ENCODE measurements around the gene DNAJC17.

Gene DNAJC17

GRCh38 chr15:40830884-40831283 lies 23.6 kb upstream of the DNAJC17 start:
- DNase-seq (ENCODE audit: low read depth in 2 of 3, low spot score in 2 of 3), result no peak

DNA sequence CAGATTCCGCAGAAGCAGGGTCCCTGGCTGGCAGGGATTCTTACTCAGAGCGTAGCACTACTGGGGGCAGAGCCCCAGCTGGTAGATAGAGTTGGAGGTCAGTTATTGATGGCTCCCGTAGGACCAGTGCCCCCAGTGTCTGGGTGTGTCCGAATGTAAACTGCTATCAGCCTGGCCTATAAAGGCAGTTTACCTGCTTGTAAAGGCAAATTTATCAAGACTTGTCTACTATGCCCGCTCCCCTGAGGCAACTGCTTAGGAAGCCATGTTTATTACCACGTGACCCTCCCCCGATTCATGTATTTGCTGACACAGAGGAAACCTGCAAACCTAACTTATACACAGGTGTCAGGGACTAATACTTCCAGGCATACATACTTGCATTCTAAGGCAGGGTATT lies 21.8 kb upstream of the DNAJC17 start:
- no peak for DNase-seq (ENCODE audit: low read depth in 2 of 3, low spot score in 2 of 3)

- no peak for DNase-seq (ENCODE audit: low read depth in 2 of 3, low spot score in 2 of 3)
These were observed 21.3 kb upstream of the DNAJC17 start, which contains the start of gene PPP1R14D for GRCh38 chr15:40828447-40829036. Gene PPP1R14D, minus strand, starts transcription at chr15:40828708. Its CDS starts 67 bp downstream, at chr15:40828641.

GRCh38 chr15:40826423-40827075 lies 19.3 kb upstream of the DNAJC17 start:
- no peak for DNase-seq (ENCODE audit: low read depth in 2 of 3, low spot score in 2 of 3)

- DNase-seq (ENCODE audit: low read depth in 2 of 3, low spot score in 2 of 3), result no peak
These were observed 18.6 kb upstream of the DNAJC17 start for GRCh38 chr15:40825661-40826422.

DNA sequence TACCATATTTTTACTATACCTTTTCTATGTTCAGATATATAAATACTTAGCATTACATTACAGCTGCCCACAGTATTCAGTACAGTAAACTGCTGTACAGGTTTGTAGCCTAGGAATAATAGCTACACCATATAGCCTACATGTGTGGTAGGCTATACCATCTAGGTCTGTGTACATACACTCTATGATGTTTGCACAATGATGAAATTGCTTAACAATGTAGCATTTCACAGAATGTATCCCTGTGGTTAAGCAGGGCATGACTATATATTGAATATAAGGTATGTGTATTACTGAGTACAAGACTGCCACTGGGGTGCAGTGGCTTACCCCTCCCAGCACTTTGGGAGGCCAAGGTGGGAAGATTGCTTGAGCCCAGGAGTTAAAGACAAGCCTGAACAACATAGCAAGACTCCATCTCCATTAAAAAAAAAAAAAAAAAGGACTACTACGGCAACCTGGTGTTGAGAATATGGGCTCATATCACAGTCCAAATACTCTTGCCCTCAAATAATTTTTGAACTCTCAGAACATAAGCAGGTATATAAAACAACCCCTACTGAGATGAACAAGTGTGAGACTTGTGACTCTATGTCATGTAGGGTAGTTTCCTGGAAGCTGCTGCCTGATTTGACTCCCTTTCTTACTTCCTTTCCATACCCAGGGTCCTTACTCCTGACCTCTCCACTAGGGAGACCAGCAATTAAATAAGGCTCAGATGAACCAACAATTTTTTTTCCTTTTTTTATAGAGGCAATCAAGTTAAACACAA lies 16.5 kb upstream of the DNAJC17 start:
- DNase-seq (ENCODE audit: low read depth in 2 of 3, low spot score in 2 of 3), result no peak

- no peak for DNase-seq (ENCODE audit: low read depth in 2 of 3, low spot score in 2 of 3)
These were observed 13.9 kb upstream of the DNAJC17 start for GRCh38 chr15:40821195-40821594.

DNA sequence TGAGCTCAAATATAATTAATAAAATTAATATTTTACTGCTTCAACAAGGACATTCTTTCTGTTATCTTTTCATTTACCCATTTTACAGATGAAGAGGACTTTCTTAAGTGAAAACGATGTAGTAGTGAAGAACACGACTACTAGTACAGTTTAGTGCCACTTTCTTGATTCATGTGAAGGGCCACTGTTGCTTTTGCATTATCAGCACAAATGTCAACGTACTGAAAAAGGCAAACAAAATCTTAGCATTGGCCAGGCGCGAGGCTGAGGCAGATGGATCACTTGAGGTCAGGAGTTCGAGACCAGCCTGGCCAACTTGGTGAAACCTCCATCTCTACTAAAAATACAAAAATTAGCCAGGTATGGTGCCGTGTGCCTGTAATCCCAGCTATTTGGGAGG lies 11.8 kb upstream of the DNAJC17 start:
- no peak for DNase-seq (ENCODE audit: low read depth in 2 of 3, low spot score in 2 of 3)

DNA sequence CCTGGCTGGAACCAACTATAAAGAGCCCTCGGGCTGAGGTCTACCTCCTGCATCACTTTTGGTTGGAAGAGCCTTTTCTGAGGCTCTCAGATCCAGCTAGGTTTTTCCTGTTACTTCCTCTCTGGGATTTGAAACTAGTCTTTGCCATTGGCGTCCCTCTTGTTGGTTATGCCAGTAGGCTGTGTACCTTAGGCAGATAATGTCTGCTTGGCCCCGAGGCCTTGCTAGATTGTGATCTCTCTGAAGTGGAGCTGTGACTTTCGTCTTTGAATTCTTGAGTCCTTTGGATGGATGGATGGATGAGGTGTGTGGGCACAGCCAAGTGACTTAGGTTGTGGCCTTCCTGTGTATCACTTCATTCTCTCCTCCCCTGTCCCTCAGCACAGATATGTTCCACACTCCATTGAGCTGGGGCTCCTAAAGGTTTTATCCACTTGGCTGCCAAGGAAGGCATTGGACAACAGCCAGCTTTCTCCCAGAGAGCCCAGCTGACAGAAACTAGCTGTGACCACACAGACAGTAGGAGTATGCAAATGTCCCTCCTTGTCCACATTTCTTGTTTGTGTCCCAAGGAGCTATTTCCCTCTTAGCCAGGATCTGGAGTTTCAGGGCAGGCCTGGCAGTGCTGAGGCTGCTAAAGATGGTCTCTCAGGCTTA lies 7.9 kb upstream of the DNAJC17 start:
- DNase-seq (ENCODE audit: low read depth in 2 of 3, low spot score in 2 of 3), result no peak

- no peak for DNase-seq (ENCODE audit: low read depth in 2 of 3, low spot score in 2 of 3)
These were observed 5.6 kb upstream of the DNAJC17 start for GRCh38 chr15:40812721-40813425.

DNA sequence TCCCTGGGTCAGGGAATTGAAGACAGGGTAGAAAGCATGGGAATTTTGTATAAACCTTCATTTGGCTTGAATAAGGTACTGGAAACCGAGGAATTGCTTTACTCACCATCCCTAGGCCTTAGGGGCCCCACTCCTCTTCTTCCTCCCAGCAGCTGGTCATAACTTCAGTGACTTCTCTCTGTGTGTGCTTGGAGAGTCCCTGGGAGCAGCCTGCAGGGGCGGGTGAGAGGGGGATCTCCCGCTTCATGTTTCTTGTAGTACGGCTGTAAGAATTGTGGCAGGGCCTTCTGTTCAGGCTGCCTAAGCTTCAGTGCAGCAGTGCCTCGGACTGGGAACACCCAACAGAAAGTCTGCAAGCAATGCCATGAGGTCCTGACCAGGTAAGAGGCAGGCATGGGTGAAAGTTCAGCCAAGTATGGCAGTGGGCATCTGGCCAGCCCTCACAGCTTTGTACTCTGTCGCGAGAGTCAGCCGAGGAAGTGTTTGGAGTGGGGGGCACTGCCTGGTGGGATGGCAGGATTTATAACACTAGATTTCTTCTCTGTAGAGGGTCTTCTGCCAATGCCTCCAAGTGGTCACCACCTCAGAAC lies 1.7 kb upstream of the DNAJC17 start:
- DNase-seq (ENCODE audit: low read depth in 2 of 3, low spot score in 2 of 3), result no peak

- no peak for DNase-seq (ENCODE audit: low read depth in 2 of 3, low spot score in 2 of 3)
These were observed 702 bp upstream of the DNAJC17 start for GRCh38 chr15:40807888-40808461.

GRCh38 chr15:40806672-40807027 lies 623 bp downstream of the DNAJC17 start:
- no peak for DNase-seq (ENCODE audit: low read depth in 2 of 3, low spot score in 2 of 3)

GRCh38 chr15:40803688-40804087 lies 3.6 kb downstream of the DNAJC17 start:
- no peak for DNase-seq (ENCODE audit: low read depth in 2 of 3, low spot score in 2 of 3)

GRCh38 chr15:40803076-40803475 lies 4.2 kb downstream of the DNAJC17 start:
- DNase-seq (ENCODE audit: low read depth in 2 of 3, low spot score in 2 of 3), result no peak

DNA sequence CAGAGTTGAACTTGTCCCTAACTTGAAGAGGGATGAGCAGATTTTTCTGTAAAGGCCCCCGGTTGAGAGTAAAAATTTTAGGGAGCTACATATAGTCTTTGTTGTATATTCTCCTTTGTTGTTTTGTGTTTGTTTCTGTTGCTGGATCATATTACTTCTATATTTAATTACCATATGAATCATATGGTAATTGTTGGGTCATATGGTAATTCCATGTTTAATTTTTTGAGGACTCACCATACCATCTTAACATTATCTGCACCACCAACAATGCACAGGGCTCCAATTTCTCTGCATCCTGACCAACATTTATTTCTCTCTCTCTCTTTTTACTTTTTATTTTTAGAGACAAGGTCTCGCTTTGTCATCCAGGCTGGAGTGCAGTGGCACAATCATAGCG lies 7.8 kb downstream of the DNAJC17 start:
- no peak for DNase-seq (ENCODE audit: low read depth in 2 of 3, low spot score in 2 of 3)

GRCh38 chr15:40796512-40796911 lies 10.8 kb downstream of the DNAJC17 start:
- no peak for DNase-seq (ENCODE audit: low read depth in 2 of 3, low spot score in 2 of 3)

- DNase-seq (ENCODE audit: low read depth in 2 of 3, low spot score in 2 of 3), result no peak
These were observed 11.2 kb downstream of the DNAJC17 start for GRCh38 chr15:40796041-40796440.

DNA sequence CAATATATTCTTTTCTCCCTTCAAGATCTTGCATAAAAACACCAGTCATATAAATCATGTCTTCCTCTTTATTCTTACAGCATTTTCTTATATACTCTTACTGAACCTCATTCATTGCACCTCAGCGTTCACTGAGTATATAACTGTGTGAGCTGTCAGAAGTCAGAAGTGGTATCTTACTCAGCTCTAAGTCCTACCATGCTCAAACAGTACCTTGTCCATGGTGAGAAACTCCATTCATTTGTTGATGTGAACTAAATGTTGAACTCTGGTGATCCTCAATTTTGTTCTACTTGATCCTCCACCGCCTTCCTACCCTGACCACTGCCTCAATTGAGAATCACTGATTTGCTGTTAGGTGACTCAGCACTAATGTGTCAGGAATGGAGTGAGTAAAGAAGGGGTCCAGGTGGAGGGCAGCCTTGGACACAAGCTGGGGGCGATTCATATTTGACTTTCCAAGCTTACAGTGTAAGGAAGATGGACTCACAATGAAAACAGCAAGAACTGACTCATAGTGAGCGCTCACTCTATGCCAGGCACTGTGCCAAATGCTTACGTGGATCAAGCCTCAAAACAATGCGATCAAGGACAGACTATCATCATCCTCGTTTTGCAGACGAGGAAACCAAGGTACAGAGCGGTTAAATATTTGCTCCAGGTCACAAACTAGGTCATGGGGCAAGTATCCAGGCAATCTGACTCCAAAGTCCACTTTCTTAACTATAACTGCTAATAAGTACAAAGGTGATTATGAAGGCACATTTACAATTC lies 13.9 kb downstream of the DNAJC17 start:
- DNase-seq (ENCODE audit: low read depth in 2 of 3, low spot score in 2 of 3), result no peak

Data from activated CD8-positive, alpha-beta memory T cell treated with anti-CD3 and anti-CD28 coated beads for 48 hours (primary cell).